HG03378 (cell line): ENCODE data around the gene INHBA.
A peak's percentile ranks its signal among the peaks of the same experiment; 100 is the strongest.

Source experiments
- ATAC-seq: cut with Tn5 transposase; IDR thresholded peaks from one replicate; pipeline ENCODE4 v1.9.1; 2021; ENCODE audit warnings: mild to moderate bottlenecking, moderate library complexity; ENCODE audit not compliant: unreplicated experiment

INHBA gene

GRCh38 chr7:41689815-41690214 is 13.1 kb downstream of the INHBA start:
- no peak for ATAC-seq

DNA sequence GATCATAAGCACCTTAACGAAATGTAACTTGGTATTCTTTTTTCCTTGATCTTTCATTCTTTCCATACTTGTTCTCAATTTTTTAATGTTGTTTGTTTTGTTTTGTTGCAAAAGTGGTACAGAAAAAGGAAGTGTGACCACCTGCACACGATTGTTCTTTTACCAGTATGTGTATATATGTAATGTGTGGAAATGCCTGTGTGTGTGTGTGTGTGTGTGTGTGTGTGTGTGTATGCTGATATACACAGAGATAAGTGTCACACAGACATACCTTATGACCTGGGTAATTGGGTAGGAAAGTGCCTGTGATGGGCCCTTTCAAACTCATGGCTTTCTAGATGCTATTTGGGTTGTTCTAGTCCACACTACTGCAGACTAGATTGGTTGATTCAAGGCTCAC is 14.0 kb downstream of the INHBA start:
- ATAC-seq = no peak

DNA sequence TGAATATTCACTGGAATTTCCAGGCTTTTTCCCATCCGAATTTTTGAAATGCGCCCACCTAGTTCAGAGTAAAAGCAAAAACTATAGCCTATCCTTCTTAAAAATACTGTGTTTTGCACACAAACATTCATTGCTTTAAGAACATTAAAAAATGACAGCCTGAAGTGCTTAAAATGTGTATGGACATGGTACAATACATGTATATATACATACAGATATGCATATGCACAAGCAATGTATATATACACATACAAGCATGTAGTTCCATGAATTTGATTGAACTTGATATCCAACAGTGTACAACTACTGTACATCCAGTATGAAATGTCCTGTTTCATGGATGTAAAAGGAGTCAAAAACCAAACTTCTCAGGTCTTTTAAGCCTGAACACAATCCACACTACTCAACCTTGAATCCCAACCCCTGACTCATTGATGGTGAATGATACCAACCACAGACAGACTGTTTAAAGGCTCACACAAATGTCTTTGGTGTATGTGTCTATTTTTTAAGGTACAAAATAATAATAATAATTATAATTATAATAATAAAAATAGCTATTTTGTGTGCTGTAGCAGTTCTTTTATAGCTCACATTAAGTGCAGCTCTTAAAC is 14.8 kb downstream of the INHBA start:
- ATAC-seq = no peak

GRCh38 chr7:41685684-41686083 is 17.2 kb downstream of the INHBA start:
- peak; percentile 58 for ATAC-seq

- no peak for ATAC-seq
Observed at GRCh38 chr7:41682422-41682821, 20.5 kb downstream of the INHBA start.

GRCh38 chr7:41679566-41679965 is 23.3 kb downstream of the INHBA start:
- ATAC-seq = no peak

- ATAC-seq = no peak
Observed at GRCh38 chr7:41674505-41675023, 28.3 kb downstream of the INHBA start.

GRCh38 chr7:41661596-41661995 is 41.3 kb downstream of the INHBA start:
- ATAC-seq = no peak

- ATAC-seq = no peak
Observed at GRCh38 chr7:41659539-41659938, 43.4 kb downstream of the INHBA start.

DNA sequence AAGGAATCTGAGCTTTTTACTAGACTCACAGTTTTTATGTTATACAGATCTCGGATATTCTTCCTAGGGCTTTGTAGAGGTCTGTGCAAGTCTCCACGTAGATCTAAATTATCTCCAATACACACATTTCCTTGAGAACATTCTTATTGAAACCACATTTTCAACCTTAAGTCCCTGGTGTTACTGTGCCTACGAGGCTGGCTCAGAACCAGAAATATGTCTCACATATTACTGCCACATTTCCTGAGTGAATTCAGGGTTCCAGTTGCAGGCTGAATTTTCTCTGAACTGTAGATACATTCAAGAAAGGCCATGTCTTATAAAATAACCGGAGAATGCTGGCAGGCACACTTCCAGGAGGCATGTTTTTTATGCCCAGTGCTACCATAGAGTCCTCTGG is 46.5 kb downstream of the INHBA start:
- ATAC-seq = no peak

DNA sequence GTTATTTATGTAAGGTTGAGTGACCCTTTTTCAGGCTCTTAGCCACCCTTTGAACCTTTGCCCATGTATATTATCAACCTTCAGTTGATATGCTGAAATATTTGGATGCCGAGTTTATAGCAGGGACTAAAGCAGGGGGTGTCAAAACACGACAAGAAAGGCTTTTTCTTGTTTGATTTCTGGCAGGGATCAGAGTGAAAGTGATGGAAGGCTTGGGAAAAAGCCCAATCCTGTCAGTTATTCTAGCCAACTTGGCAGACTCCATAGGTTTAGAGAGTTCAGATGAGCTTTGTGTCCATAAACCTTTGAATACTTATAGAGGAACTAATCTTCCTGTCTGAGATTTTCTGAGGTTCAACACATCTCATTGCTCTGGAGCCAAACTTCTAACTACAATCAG is 47.5 kb downstream of the INHBA start:
- no peak for ATAC-seq

DNA sequence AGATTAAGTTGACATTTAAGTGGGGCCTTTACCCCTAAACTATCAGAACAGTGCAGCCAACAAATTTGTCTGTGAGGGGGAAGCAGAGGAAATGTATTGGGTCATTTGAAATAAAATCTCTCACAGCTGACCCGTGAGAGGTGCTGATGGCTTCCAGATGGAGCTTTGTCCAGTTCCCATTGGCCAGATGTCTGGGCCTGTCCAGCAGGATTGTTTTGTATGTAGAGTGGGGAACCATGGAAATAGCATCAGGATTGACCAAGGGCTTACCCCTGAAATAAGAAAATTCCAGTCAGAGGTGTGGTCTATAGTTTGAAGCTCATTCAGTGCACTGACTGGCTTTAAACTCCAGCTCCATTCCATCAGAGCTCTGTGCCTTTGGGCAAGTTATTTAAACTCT is 50.6 kb downstream of the INHBA start:
- ATAC-seq = no peak

GRCh38 chr7:41648501-41648900 is 54.4 kb downstream of the INHBA start:
- no peak for ATAC-seq

- ATAC-seq = no peak
Observed at GRCh38 chr7:41643616-41644015, 59.3 kb downstream of the INHBA start.

DNA sequence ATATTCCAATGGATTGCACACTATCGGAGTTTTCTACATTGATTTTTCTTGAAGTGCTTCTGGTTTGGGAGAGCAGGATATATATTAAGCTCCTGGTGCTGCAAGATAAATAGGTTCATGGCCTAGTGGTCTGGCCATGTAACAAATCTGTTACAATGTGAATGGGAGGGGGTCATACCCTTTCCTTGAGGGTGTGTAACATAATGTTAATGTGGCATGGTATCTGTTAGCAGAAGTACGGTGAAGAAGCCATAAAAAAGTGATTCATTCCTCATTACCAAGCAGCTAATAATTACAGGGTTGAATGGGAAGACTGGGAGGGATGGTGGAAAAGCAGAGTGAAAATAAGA is 61.2 kb downstream of the INHBA start:
- ATAC-seq = no peak

DNA sequence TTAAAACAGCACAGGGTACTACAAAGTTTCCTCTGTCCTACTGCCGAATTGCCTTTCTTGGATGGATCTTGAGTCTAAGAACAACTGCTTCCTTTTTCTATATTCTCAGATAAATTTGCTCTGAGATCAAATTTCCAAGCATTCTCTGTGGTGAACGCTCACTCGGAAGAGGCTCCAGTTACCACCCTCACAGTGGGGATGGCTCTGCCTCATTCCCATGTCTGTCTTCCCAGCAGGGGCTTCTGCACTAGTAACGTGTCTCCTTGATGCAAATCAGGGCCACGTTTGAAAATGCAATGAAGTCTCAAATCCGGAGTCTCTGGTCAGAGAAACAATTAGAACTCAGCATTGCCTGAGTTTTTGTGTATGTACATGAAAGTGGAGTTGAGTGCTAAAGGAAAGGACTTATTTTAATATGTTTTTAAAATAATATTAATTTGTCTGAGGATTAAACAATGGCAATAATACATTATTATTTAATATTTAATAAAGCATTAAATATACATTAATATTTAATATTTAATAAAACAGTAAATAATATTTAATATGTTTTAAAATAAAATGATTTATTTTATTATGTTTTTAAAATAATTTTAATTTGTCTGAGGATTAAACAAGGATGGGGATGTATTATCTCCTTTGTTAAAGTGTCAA is 61.8 kb downstream of the INHBA start:
- no peak for ATAC-seq

- no peak for ATAC-seq
Observed at GRCh38 chr7:41640487-41640886, 62.4 kb downstream of the INHBA start.

DNA sequence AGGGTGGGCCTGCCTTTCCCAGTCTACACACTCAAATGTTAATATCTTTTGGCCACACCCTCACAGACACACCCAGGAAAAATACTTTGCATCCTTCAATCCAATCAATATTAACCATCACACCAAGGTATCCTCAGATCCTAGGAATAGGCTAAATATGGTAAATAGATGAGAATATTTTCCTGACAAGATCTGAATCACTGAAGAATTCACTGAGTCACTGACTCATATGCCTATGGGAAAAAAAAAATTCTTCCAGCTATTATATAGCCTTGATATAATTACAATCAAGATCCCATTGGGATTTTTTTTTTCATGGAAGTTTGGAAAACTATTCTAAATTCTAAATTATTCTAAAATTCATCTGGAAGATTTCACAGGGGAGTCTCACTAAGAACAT is 65.8 kb downstream of the INHBA start:
- no peak for ATAC-seq
